ENCODE results near the gene CAP1.

DNA sequence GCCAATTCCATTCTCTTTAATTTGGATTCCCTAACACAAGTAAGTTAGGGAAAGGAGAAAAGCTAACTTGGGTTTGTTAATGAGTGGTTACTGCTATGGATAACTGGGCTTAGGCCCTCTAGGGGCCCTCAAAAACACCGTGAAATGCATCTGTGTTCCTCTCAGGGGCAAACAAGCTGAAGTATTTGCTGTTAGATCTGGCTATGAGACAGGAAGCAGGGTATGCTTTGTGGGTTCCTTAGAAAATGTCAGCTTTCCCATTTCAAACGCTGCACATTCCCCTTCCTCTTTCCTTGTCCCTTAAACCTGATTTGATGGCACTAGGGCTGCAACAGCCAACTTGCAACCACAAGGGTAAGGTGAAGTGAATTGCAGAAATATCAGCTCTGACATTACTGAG, 5.7 kb upstream of the CAP1 start:
- TF ChIP-seq CTCF (IDR thresholded peaks at IDR 0.05) (no peak), POLR2A (IDR thresholded peaks at IDR 0.05) (no peak), POLR2AphosphoS5 (IDR thresholded peaks at IDR 0.05) (no peak), EP300 (IDR thresholded peaks at IDR 0.05) (no peak)
